ENCODE measurements around the gene POLR2L. TPM values are rescaled to one million over a fixed set of nuclear protein-coding genes. Genes with fewer than 3 reads are reported as not detected.

POLR2L gene
- total RNA-seq: 17.5 TPM

GRCh38 chr11:842370-843002, at the start of gene POLR2L, which contains the start of gene TSPAN4:
POLR2L (minus strand) TSS chr11:842529; CDS start chr11:842508, 21 bp downstream.
TSPAN4 (plus strand) TSS chr11:842852; CDS start chr11:850305, 7,453 bp downstream.
- DNase-seq (ENCODE audit: low spot score in 2 of 2) (peak; percentile 98 to 100), FAIRE-seq (no peak)

GRCh38 chr11:890794-891540, 48.6 kb upstream of the POLR2L start:
- no peak for FAIRE-seq
- DNase-seq (ENCODE audit: low spot score in 2 of 2): no peak

DNA sequence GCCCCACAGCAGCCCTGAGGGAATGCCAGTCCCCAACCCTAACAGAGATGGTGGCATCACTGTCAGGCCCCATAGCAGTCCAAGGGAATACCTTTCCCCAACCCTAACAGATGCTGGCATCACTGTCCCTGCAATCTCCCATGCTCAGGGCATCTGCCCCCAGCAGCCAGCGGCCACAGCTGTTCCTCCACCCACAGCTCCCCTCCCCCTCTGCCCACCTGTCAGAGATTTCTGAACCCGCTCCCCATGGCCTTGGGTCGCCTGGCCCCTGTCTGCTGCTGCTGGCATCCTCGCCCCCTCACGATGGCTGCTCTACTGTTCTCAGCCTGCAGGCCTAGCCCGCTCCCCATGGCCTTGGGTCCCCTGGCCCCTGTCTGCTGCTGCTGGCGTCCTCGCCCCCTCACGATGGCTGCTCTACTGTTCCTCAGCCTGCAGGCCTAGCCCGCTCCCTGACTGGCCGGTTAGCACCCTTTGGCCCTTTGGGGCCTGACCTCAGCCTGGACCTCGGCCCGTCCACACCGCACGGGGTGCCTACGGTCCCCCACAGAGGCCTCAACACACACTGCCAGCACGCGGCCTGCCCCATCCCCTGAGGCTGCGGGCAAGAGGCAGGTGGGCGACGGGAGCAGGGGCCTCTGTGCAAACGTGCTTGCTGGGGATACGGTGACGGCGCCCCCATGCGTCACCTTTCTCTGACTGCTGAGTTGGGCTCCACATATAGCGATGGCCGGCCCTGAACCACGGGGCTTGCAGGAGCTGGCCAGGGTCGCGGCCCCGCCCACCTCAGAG, 47.6 kb upstream of the POLR2L start:
- no peak for FAIRE-seq
- DNase-seq (ENCODE audit: low spot score in 2 of 2): no peak

- FAIRE-seq (no peak), DNase-seq (ENCODE audit: low spot score in 2 of 2) (no peak)
These were observed 46.9 kb upstream of the POLR2L start for GRCh38 chr11:889257-889656.

DNA sequence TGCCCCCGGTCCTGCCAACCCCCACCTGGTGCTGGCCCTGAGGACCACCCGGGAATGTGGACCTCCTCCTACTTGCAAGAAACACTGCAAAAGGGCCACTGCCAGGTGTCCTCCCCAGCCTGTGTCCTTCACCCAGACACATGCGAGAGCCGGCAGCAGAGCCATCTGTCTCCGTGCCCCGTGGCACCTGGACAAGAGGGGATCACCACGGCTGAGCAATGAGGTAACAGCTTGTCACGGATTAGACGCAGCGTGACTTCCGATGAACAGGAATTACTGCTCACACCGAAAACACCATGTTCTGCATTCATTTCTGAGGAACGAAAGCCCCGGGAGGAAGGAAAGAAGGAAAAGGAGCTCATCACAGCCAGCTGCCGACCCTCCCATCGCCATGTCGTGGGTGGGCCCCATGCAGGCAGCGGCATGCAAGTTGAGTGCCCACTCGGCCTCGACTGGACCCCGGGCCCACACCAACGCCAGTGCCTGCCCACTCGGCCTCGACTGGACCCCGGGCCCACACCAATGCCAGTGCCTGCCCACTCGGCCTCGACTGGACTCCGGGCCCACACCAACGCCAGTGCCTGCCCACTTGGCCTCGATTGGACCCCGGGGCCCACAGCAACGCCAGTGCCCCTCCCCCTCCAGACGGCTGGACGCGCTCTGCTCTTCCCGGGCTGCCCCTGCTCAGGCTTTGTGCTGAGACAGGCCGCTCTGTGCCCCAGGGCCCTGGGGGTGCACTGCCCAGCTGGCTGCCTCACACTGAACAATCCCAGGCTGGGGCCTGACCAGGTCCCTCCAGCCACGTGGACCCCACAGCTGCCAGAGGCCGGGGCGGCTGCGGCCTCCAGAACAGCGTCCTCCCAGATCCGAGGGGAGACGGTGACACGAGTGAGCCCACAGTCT, 46.2 kb upstream of the POLR2L start:
- FAIRE-seq (no peak), DNase-seq (ENCODE audit: low spot score in 2 of 2) (no peak)

- no peak for FAIRE-seq
- DNase-seq (ENCODE audit: low spot score in 2 of 2): no peak
These were observed 45.3 kb upstream of the POLR2L start for GRCh38 chr11:887589-887988.

- no peak for FAIRE-seq
These were observed 44.2 kb upstream of the POLR2L start for GRCh38 chr11:886568-886967.

GRCh38 chr11:884578-885070, 42.3 kb upstream of the POLR2L start:
- DNase-seq (ENCODE audit: low spot score in 2 of 2) (no peak), FAIRE-seq (no peak)

More at GRCh38 chr11:886568-886967, 44.2 kb upstream of the POLR2L start:
- no peak for DNase-seq (ENCODE audit: low spot score in 2 of 2)

GRCh38 chr11:883527-883926, 41.2 kb upstream of the POLR2L start:
- no peak for DNase-seq (ENCODE audit: low spot score in 2 of 2)
- no peak for FAIRE-seq

DNA sequence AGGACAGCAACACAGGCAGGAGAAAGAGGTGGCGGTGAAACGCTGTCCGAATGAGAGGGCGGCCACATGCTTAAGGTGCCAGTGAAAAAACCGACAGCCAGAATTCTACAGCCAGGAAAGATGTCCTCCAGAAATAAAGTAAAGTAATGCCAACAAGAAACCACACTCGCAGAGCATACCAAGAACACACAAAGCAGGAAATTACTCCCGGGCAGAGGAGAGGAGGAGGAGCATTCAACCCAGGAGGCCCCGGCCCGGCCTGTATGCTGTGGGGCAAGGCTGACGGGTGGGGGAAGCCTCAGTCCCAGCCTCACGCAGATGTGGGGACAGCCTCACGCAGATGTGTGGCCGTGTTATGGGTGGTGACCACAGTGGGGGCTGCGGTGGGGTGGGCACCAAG, 40.3 kb upstream of the POLR2L start:
- no peak for FAIRE-seq
- no peak for DNase-seq (ENCODE audit: low spot score in 2 of 2)

- DNase-seq (ENCODE audit: low spot score in 2 of 2) (no peak), FAIRE-seq (no peak)
These were observed 38.1 kb upstream of the POLR2L start for GRCh38 chr11:880447-880846.

DNA sequence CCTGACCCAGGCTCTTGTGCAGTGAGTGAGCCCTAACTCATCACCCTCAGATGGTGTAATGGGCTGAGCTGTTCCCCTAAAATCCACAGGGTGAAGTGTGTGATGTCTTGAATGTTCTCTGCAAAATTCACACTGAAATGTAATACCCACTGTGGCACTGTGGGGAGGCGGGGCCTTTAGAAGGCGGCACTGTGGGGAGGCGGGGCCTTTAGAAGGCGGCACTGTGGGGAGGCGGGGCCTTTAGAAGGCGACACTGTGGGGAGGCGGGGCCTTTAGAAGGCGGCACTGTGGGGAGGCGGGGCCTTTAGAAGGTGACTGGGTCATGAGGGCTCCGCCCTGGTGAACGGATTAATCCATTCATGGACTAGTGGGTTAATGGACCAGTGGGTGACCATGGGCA, 35.2 kb upstream of the POLR2L start:
- DNase-seq (ENCODE audit: low spot score in 2 of 2) (no peak), FAIRE-seq (no peak)

- no peak for DNase-seq (ENCODE audit: low spot score in 2 of 2)
- no peak for FAIRE-seq
These were observed 34.2 kb upstream of the POLR2L start for GRCh38 chr11:876545-876944.

DNA sequence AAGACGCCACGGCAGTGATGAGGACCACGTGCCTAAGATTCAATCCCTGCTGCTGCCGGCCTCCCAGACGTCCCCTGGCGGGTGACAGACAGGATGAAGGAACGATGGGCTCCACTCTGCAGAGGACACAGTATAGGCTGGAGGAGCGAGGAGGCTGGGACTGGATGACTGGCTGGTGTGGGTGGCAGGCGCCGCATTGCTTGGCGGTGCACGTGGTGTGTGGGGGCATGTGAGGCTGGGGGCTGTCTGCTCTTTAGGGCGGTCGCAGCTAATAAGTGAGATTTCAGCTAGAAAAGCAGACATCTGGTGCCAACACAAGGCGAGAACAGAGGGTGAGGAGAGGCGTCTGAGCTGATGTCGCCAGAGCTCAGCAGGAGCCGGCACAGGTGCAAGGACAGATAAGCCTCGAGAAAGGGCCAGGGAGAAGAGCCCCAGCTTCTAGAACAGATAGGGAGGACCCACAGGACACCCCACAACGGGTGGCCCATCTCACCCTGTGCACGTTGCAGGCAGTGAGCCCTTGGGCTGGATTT, 33.5 kb upstream of the POLR2L start:
- no peak for FAIRE-seq
- no peak for DNase-seq (ENCODE audit: low spot score in 2 of 2)

- no peak for DNase-seq (ENCODE audit: low spot score in 2 of 2)
- FAIRE-seq: no peak
These were observed 32.9 kb upstream of the POLR2L start for GRCh38 chr11:875203-875602.

DNA sequence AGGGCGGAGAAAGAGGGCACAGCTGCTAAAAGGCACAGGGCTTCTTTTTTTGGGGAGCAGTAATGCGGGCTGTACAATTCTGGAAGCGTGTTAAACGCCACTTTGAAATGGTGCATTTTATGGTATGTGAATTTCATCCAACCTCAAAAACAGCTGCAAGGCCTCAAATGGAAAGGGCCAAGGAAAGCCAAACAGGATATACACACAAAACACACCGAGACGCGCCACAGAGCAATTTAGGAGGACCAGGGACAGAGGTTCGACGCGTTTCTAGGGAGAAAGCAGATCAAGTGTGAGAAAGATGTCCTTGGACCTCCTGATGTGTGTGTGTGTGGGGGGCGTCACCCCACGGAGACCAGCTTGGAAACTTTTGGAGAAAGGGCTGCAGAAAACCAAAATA, 31.4 kb upstream of the POLR2L start:
- FAIRE-seq (no peak), DNase-seq (ENCODE audit: low spot score in 2 of 2) (no peak)

- DNase-seq (ENCODE audit: low spot score in 2 of 2) (no peak), FAIRE-seq (no peak)
These were observed 30.5 kb upstream of the POLR2L start for GRCh38 chr11:872799-873198.

- DNase-seq (ENCODE audit: low spot score in 2 of 2): no peak
- FAIRE-seq: no peak
These were observed 29.1 kb upstream of the POLR2L start for GRCh38 chr11:871472-871871.

GRCh38 chr11:870418-870817, 28.1 kb upstream of the POLR2L start:
- FAIRE-seq: no peak

DNA sequence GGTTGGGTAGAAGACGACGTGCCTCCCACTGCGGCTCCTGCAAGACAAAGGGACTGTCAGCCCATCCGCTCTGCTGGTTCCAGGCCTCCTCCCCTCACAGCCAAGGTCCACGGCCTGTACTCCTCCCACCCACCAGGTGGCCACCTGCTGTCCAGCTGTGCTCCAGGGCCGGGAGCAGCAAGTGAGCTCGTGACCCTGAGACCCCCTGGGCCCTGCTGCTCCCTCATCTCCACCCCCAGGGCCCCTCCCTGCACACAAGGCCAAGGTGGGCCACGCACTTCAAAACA, 27.7 kb upstream of the POLR2L start:
- DNase-seq (ENCODE audit: low spot score in 2 of 2): no peak
- FAIRE-seq: no peak

More at GRCh38 chr11:870418-870817, 28.1 kb upstream of the POLR2L start:
- DNase-seq (ENCODE audit: low spot score in 2 of 2): no peak
